ENCODE data around the gene ODAD4. TPM values are rescaled to one million over a fixed set of nuclear protein-coding genes. Genes with fewer than 3 reads are reported as not detected.
"Not testable (repeated sequence)": the region's sequence is repeated elsewhere in the genome, so short reads cannot be mapped to it uniquely, and the experiment has no call there.

Gene ODAD4
- polyA plus RNA-seq, 1 experiment: 0.56 TPM

DNA sequence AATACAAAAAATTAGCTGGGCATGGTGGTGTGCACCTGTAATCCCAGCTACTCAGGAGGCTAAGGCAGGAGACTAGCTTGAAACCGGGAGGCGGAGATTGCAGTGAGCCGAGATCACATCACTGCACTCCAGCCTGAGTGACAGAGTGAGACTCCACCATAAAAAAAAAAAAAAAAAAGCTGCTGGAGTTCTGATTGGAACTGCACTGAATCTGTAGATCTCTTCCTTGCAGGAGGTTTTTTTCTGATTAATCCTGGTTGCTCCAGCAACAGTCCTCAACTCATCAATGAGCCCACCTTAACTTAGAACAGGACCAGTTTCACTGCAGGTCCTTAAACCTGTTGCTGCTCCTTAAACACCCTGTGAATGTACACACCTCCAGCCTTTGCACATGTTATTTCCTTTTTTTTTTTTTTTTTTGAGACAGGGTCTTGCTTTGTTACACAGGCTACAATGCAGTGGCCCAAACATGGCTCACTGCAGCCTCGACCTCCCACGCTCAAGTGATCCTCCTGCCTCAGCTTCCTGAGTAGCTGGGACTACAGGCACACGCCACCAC, 1.6 kb upstream of the ODAD4 start:
- H3K4me3 ChIP-seq (ENCODE audit: low read depth, low read length): no peak overlapping the region
- DNase-seq (ENCODE audit: low read depth, low spot score): no peak
- ChIA-PET CTCF (interaction anchor here (1.1 kb wide), 1 partner anchor 34 kb away, joined by 3 read pairs; no protein-coding TSS in a partner anchor), POLR2A (interaction anchor here (0.5 to 2.6 kb wide), 2 partner anchors 10 to 47 kb away, joined by 3 to 23 read pairs; partner anchors contain the start of gene ACLY)
- no peaks in the 10 kb centered on the region for H3K9me3 ChIP-seq (ENCODE audit: control insufficient read depth, insufficient read depth, low read length)
- H3K27me3 ChIP-seq (ENCODE audit: control insufficient read depth, insufficient read depth, low read length): no peaks in the 10 kb centered on the region
- H3K27ac ChIP-seq (ENCODE audit: low read depth, low read length): no peak overlapping the region
- TF ChIP-seq, protein P1, sequence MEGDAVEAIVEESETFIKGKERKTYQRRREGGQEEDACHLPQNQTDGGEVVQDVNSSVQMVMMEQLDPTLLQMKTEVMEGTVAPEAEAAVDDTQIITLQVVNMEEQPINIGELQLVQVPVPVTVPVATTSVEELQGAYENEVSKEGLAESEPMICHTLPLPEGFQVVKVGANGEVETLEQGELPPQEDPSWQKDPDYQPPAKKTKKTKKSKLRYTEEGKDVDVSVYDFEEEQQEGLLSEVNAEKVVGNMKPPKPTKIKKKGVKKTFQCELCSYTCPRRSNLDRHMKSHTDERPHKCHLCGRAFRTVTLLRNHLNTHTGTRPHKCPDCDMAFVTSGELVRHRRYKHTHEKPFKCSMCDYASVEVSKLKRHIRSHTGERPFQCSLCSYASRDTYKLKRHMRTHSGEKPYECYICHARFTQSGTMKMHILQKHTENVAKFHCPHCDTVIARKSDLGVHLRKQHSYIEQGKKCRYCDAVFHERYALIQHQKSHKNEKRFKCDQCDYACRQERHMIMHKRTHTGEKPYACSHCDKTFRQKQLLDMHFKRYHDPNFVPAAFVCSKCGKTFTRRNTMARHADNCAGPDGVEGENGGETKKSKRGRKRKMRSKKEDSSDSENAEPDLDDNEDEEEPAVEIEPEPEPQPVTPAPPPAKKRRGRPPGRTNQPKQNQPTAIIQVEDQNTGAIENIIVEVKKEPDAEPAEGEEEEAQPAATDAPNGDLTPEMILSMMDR (IDR thresholded peaks at IDR 0.05; ENCODE audit: low read depth, low read length): no peak

DNA sequence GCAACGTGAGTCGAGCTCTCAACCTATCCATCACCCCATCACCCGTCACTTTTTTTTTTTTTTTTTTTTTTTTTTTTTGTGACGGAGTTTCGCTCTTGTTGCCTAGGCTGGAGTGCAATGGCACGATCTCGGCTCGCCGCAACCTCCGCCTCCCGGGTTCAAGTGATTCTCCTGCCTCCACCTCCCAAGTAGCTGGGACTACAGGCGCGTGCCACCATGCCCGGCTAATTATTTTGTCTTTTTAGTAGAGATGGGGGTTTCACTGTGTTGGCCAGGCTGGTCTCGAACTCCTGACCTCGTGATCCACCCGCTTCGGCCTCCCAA, 378 bp downstream of the ODAD4 start:
- ChIA-PET CTCF (interaction anchor here (0.6 to 1.7 kb wide), 6 partner anchors 11 to 384 kb away, joined by 3 to 9 read pairs (median 4); no protein-coding TSS in a partner anchor), POLR2A (interaction anchor here (0.6 to 2.6 kb wide), 9 partner anchors 9 to 606 kb away, joined by 3 to 23 read pairs (median 8); partner anchors contain the start of genes ACLY, CNP, EIF1 and FKBP10)
- H3K27ac ChIP-seq (ENCODE audit: low read depth, low read length): peak overlapping the region; percentile 57
- DNase-seq (ENCODE audit: low read depth, low spot score); H3K27me3 ChIP-seq (ENCODE audit: control insufficient read depth, insufficient read depth, low read length); H3K9me3 ChIP-seq (ENCODE audit: control insufficient read depth, insufficient read depth, low read length): not testable (repeated sequence)
- H3K4me3 ChIP-seq (ENCODE audit: low read depth, low read length): peak overlapping the region; percentile 72

DNA sequence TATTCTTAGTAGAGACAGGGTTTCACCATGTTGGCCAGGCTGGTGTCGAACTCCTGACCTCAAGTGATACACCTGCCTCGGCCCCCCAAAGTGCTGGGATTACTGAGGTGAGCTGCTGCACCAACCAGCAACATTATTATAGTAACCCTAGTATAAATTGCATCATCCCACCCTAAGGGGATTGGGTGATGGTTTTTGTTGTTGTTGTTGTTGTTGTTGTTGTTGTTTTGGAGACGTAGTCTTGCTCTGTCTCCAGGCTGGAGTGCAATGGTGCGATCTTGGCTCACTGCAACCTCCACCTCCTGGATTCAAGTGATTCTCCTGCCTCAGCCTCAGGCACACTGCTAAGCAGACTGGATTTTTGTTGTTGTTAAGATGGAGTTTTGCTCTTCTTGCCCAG, 1.3 kb downstream of the ODAD4 start:
- CTCF ChIA-PET: interaction anchor here (0.8 kb wide), 1 partner anchor 9 kb away, joined by 3 read pairs; no protein-coding TSS in a partner anchor
- H3K9me3 ChIP-seq (ENCODE audit: control insufficient read depth, insufficient read depth, low read length); POLR2A ChIA-PET: not testable (repeated sequence)

DNA sequence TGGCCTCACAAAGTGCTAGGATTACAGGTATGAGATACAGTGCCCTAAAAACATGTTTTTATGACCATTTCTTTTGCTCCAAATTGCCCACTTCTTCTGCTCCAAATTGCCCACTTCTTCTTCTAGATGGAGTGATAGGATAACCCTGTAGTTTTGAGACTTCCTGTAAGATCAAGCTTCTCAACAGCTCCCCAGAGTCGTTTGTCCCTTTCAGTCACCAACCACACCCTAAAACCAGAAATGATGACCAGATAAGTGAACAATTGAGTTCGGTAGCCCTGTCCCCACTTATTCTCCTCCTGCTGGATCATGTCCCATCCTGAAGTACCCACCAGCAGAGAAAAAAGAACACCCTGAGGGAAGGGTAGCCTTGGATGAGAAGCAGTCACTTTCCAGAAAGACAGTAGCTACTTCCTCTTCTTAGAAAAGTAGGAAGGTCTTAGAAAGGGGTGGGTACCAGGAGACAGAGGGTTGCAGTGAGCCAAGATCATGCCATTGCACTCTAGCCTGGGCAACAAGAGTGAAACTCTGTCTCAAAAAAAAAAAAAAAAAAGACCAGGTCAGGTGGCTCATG, 2.5 kb downstream of the ODAD4 start:
- ChIA-PET POLR2A (interaction anchor here (1.0 kb wide), 1 partner anchor 14 kb away, joined by 3 read pairs; the partner anchor contains the start of gene ACLY), CTCF (no interaction called here)
- Histone ChIP-seq H3K27ac (ENCODE audit: low read depth, low read length) (no peak overlapping the region), H3K9me3 (ENCODE audit: control insufficient read depth, insufficient read depth, low read length) (no peaks in the 10 kb centered on the region), H3K27me3 (ENCODE audit: control insufficient read depth, insufficient read depth, low read length) (no peaks in the 10 kb centered on the region), H3K4me3 (ENCODE audit: low read depth, low read length) (no peak overlapping the region)
- DNase-seq (ENCODE audit: low read depth, low spot score): no peak
- TF ChIP-seq, protein P1 (IDR thresholded peaks at IDR 0.05; ENCODE audit: low read depth, low read length): no peak

More for the DNA sequence above, 1.3 kb downstream of the ODAD4 start:
- not testable (repeated sequence) for H3K27ac ChIP-seq (ENCODE audit: low read depth, low read length); H3K4me3 ChIP-seq (ENCODE audit: low read depth, low read length); H3K27me3 ChIP-seq (ENCODE audit: control insufficient read depth, insufficient read depth, low read length); DNase-seq (ENCODE audit: low read depth, low spot score)

DNA sequence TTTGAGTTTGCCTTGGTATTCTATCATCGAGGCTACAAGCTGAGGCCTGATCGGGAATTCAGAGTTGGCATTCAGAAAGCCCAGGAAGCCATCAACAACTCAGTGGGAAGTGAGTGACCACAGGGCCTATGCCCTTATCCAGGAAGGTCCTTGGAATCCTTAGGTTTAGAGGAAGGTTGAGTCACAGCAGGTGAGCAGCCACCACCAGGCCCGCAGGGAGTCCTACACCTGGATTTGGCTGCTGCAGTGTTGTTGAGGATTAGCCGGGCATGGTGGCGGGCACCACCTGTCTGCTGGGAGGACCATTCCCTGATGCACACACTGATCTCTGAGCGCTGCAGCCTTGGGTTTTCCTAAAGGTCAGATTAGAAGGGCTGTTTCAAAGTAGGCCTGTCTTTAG, 5.2 kb downstream of the ODAD4 start:
- ChIA-PET POLR2A (no interaction called here), CTCF (no interaction called here)
- no peaks in the 10 kb centered on the region for H3K9me3 ChIP-seq (ENCODE audit: control insufficient read depth, insufficient read depth, low read length)
- H3K27ac ChIP-seq (ENCODE audit: low read depth, low read length): no peak overlapping the region
- H3K4me3 ChIP-seq (ENCODE audit: low read depth, low read length): no peak overlapping the region
- DNase-seq (ENCODE audit: low read depth, low spot score): no peak
- TF ChIP-seq, protein P1 (IDR thresholded peaks at IDR 0.05; ENCODE audit: low read depth, low read length): no peak
- H3K27me3 ChIP-seq (ENCODE audit: control insufficient read depth, insufficient read depth, low read length): no peaks in the 10 kb centered on the region

Measured in AG04450 (cell line).